Activated CD8-positive, alpha-beta memory T cell treated with anti-CD3 and anti-CD28 coated beads, Interleukin-2, amount 10 ng/mL, durations not matched to agents 7 days and 5 days (primary cell): ENCODE measurements around the gene SP1. TPM values are rescaled to one million over a fixed set of nuclear protein-coding genes. Genes with fewer than 3 reads are reported as not detected.
"Not testable (repeated sequence)": the region's sequence is repeated elsewhere in the genome, so short reads cannot be mapped to it uniquely, and the experiment has no call there.

Source experiments
- ATAC-seq: fragments of 150-1000 bp; cut with Tn5 transposase; one replicate; pipeline ENCODE4 v1.10.0; 2021; ENCODE audit warnings: moderate library complexity
- CTCF ChIA-PET: fragments of 350-600 bp; sonication (Branson Sonifier 250); formaldehyde crosslinking; loops from one replicate; lab custom pipeline; 2021; ENCODE audit warnings: antibody characterized with exemption; lab: Charles Lee
- DNase-seq: peaks from one replicate; pipeline ENCODE4 v3.0.0-alpha.2; 2020
- H3K27ac Mint-ChIP-seq: one replicate; pipeline ENCODE4 v1.8.0; 2021; ENCODE audit warnings: mild to moderate bottlenecking, mixed read lengths
- H3K27me3 Mint-ChIP-seq: one replicate; pipeline ENCODE4 v1.8.0; 2021; ENCODE audit warnings: mixed read lengths
- H3K36me3 Mint-ChIP-seq: one replicate; pipeline ENCODE4 v1.8.0; 2021; ENCODE audit warnings: mild to moderate bottlenecking, mixed read lengths
- H3K4me1 Mint-ChIP-seq: one replicate; pipeline ENCODE4 v1.8.0; 2021; ENCODE audit warnings: mixed read lengths
- H3K4me3 Mint-ChIP-seq: one replicate; pipeline ENCODE4 v1.8.0; 2021; ENCODE audit warnings: mild to moderate bottlenecking, moderate library complexity, mixed read lengths
- H3K9me3 Mint-ChIP-seq: one replicate; pipeline ENCODE4 v1.8.0; 2022; ENCODE audit warnings: low read depth, mixed read lengths
- total RNA-seq, 2 experiments: library from RNA; stranded (reverse); gene quantifications; one replicate each; pipeline ENCODE4 v1.2.3, GENCODE V29; 2021

Gene SP1
- total RNA-seq, 2 experiments from 2014 or later, result 68.7 to 71.8 TPM

GRCh38 chr12:53422247-53422646 is 42.3 kb downstream of the SP1 start:
- not testable (repeated sequence) for H3K4me3 Mint-ChIP-seq, ATAC-seq, H3K9me3 Mint-ChIP-seq, H3K27ac Mint-ChIP-seq, H3K36me3 Mint-ChIP-seq, H3K27me3 Mint-ChIP-seq, DNase-seq
- CTCF ChIA-PET, result interaction anchor here (0.8 to 8.0 kb wide), 7 partner anchors 10 to 101 kb away, joined by 3 to 160 read pairs (median 18); partner anchors contain the start of gene AAAS
- H3K4me1 Mint-ChIP-seq, result peaks cover 12% of the 10 kb centered on the region

- no peak within 1 kb of the TSS for H3K4me3 Mint-ChIP-seq
- CTCF ChIA-PET, result interaction anchor here (1.5 to 8.0 kb wide), 5 partner anchors 51 to 103 kb away, joined by 3 to 160 read pairs (median 19); partner anchors contain the start of gene AAAS
- H3K4me1 Mint-ChIP-seq, result peaks cover 11% of the 10 kb centered on the region
- DNase-seq (no peak), ATAC-seq (no peak)
- no peak within 1 kb of the TSS for H3K27ac Mint-ChIP-seq
- no peaks in the 10 kb centered on the region for H3K36me3 Mint-ChIP-seq
- no peaks in the 10 kb centered on the region for H3K9me3 Mint-ChIP-seq
- no peaks in the 10 kb centered on the region for H3K27me3 Mint-ChIP-seq
These were observed 43.6 kb downstream of the SP1 start, which contains the start of gene AMHR2 for GRCh38 chr12:53423597-53423996. Gene AMHR2, plus strand, starts transcription at chr12:53423855. Its CDS starts 80 bp downstream, at chr12:53423935.

GRCh38 chr12:53424626-53425514 is 44.9 kb downstream of the SP1 start:
- no peaks in the 10 kb centered on the region for H3K27me3 Mint-ChIP-seq
- no peak for DNase-seq
- no peak overlapping the region for H3K4me3 Mint-ChIP-seq
- no peaks in the 10 kb centered on the region for H3K9me3 Mint-ChIP-seq
- CTCF ChIA-PET, result interaction anchor here (0.6 to 8.0 kb wide), 3 partner anchors 10 to 101 kb away, joined by 3 to 160 read pairs (median 8); no protein-coding TSS in a partner anchor
- H3K27ac Mint-ChIP-seq, result no peak overlapping the region
- no peak for ATAC-seq
- H3K4me1 Mint-ChIP-seq, result peaks cover 11% of the 10 kb centered on the region
- H3K36me3 Mint-ChIP-seq, result no peaks in the 10 kb centered on the region

GRCh38 chr12:53425515-53426150 is 45.7 kb downstream of the SP1 start:
- CTCF ChIA-PET, result interaction anchor here (1.0 to 8.0 kb wide), 4 partner anchors 8 to 72 kb away, joined by 4 to 160 read pairs (median 6); no protein-coding TSS in a partner anchor
- ATAC-seq (no peak), DNase-seq (no peak)
- Mint-ChIP-seq H3K36me3 (no peaks in the 10 kb centered on the region), H3K27ac (no peak overlapping the region), H3K9me3 (no peaks in the 10 kb centered on the region), H3K4me3 (no peak overlapping the region), H3K4me1 (peaks cover 11% of the 10 kb centered on the region), H3K27me3 (no peaks in the 10 kb centered on the region)

GRCh38 chr12:53427905-53428594 is 48.1 kb downstream of the SP1 start:
- DNase-seq (no peak), ATAC-seq (peak; percentile 78)
- Mint-ChIP-seq H3K27ac (no peak overlapping the region), H3K4me1 (peaks cover 3% of the 10 kb centered on the region), H3K4me3 (no peak overlapping the region), H3K9me3 (no peaks in the 10 kb centered on the region), H3K27me3 (no peaks in the 10 kb centered on the region), H3K36me3 (no peaks in the 10 kb centered on the region)
- CTCF ChIA-PET, result interaction anchor here (0.9 to 3.0 kb wide), 4 partner anchors 76 to 107 kb away, joined by 3 to 16 read pairs (median 5); no protein-coding TSS in a partner anchor

- Mint-ChIP-seq H3K27ac (no peak overlapping the region), H3K4me1 (peaks cover 3% of the 10 kb centered on the region), H3K9me3 (no peaks in the 10 kb centered on the region), H3K36me3 (no peaks in the 10 kb centered on the region), H3K27me3 (no peaks in the 10 kb centered on the region), H3K4me3 (no peak overlapping the region)
- ATAC-seq, result no peak
- CTCF ChIA-PET, result interaction anchor here (1.4 to 3.0 kb wide), 3 partner anchors 77 to 108 kb away, joined by 3 to 16 read pairs (median 7); no protein-coding TSS in a partner anchor
- DNase-seq, result no peak
These were observed 48.8 kb downstream of the SP1 start for GRCh38 chr12:53428741-53429140.

- CTCF ChIA-PET, result interaction anchor here (0.9 to 3.1 kb wide), 4 partner anchors 9 to 86 kb away, joined by 3 to 16 read pairs (median 9); no protein-coding TSS in a partner anchor
- Mint-ChIP-seq H3K9me3 (no peaks in the 10 kb centered on the region), H3K4me3 (no peak overlapping the region), H3K4me1 (peaks cover 3% of the 10 kb centered on the region), H3K27ac (no peak overlapping the region), H3K36me3 (no peaks in the 10 kb centered on the region), H3K27me3 (no peaks in the 10 kb centered on the region)
- DNase-seq (no peak), ATAC-seq (no peak)
These were observed 50.1 kb downstream of the SP1 start for GRCh38 chr12:53430116-53430515.

- no peak for DNase-seq
- no peaks in the 10 kb centered on the region for H3K36me3 Mint-ChIP-seq
- CTCF ChIA-PET, result interaction anchor here (1.3 to 3.1 kb wide), 2 partner anchors 79 to 110 kb away, joined by 3 to 15 read pairs; partner anchors contain the start of gene AAAS
- H3K27me3 Mint-ChIP-seq, result no peaks in the 10 kb centered on the region
- peaks cover 3% of the 10 kb centered on the region for H3K4me1 Mint-ChIP-seq
- no peaks in the 10 kb centered on the region for H3K9me3 Mint-ChIP-seq
- no peak overlapping the region for H3K4me3 Mint-ChIP-seq
- no peak overlapping the region for H3K27ac Mint-ChIP-seq
- ATAC-seq, result no peak
These were observed 51.2 kb downstream of the SP1 start for GRCh38 chr12:53431187-53431586.

- H3K4me1 Mint-ChIP-seq, DNase-seq, H3K4me3 Mint-ChIP-seq, H3K36me3 Mint-ChIP-seq, CTCF ChIA-PET, H3K27me3 Mint-ChIP-seq, ATAC-seq, H3K9me3 Mint-ChIP-seq, H3K27ac Mint-ChIP-seq: not testable (repeated sequence)
These were observed 55.4 kb downstream of the SP1 start for GRCh38 chr12:53435326-53435725.

GRCh38 chr12:53439582-53439981 is 59.6 kb downstream of the SP1 start:
- Mint-ChIP-seq H3K36me3 (peaks cover 19% of the 10 kb centered on the region), H3K4me1 (peaks cover 24% of the 10 kb centered on the region)
- not testable (repeated sequence) for H3K4me3 Mint-ChIP-seq, ATAC-seq, H3K27me3 Mint-ChIP-seq, DNase-seq, H3K9me3 Mint-ChIP-seq, H3K27ac Mint-ChIP-seq
- CTCF ChIA-PET, result interaction anchor here (0.8 to 1.2 kb wide), 5 partner anchors 9 to 118 kb away, joined by 3 to 4 read pairs (median 3); partner anchors contain the start of gene AAAS

GRCh38 chr12:53441040-53441833 is 61.3 kb downstream of the SP1 start, which contains the start of gene PRR13:
Gene PRR13, plus strand, starts transcription at chr12:53441734. Its CDS starts 981 bp downstream, at chr12:53442715.
- Mint-ChIP-seq H3K4me1 (peaks cover 39% of the 10 kb centered on the region), H3K9me3 (no peaks in the 10 kb centered on the region)
- CTCF ChIA-PET, result interaction anchor here (0.6 to 2.1 kb wide), 12 partner anchors 9 to 265 kb away, joined by 3 to 8 read pairs (median 4); no protein-coding TSS in a partner anchor

GRCh38 chr12:53443955-53444354 is 64.0 kb downstream of the SP1 start:
- peaks cover 46% of the 10 kb centered on the region for H3K36me3 Mint-ChIP-seq
- H3K4me1 Mint-ChIP-seq, result peaks cover 42% of the 10 kb centered on the region
- H3K9me3 Mint-ChIP-seq, result no peaks in the 10 kb centered on the region
- peak overlapping the region; percentile 96 for H3K4me3 Mint-ChIP-seq
- H3K27ac Mint-ChIP-seq, result no peak overlapping the region
- no peak for ATAC-seq
- no peaks in the 10 kb centered on the region for H3K27me3 Mint-ChIP-seq
- CTCF ChIA-PET, result no interaction called here
- no peak for DNase-seq

More at GRCh38 chr12:53441040-53441833, 61.3 kb downstream of the SP1 start, which contains the start of gene PRR13:
- Mint-ChIP-seq H3K27me3 (no peaks in the 10 kb centered on the region), H3K36me3 (peaks cover 31% of the 10 kb centered on the region), H3K4me3 (peak within 1 kb of the TSS; percentile 96), H3K27ac (peak within 1 kb of the TSS; percentile 91)
- peak; percentile 100 for DNase-seq
- peak; percentile 100 for ATAC-seq
